ENCODE measurements around the gene SMIM43. TPM values are rescaled to one million over a fixed set of nuclear protein-coding genes. Genes with fewer than 3 reads are reported as not detected.
A peak's percentile ranks its signal among the peaks of the same experiment; 100 is the strongest.

The SMIM43 gene
- not detected in 2 replicates for total RNA-seq
- 0.55 TPM in 1 of 2 replicates, not detected in the other for polyA plus RNA-seq

GRCh38 chr4:121764702-121765367 is at the start of gene SMIM43:
Gene SMIM43, minus strand, starts transcription at chr4:121765164. Its CDS starts 59 bp downstream, at chr4:121765105.
- H3K36me3 ChIP-seq: no peaks in the 10 kb centered on the region
- no peaks in the 10 kb centered on the region for H3K4me1 ChIP-seq (ENCODE audit: low read depth)
- H3K27ac ChIP-seq: no peak within 1 kb of the TSS
- DNase-seq (ENCODE audit: low read depth in 1 of 2, low spot score in 1 of 2): peak; percentile 26 to 49
- no peaks in the 10 kb centered on the region for H3K9me3 ChIP-seq (ENCODE audit: low read depth)
- TF ChIP-seq, protein P1, sequence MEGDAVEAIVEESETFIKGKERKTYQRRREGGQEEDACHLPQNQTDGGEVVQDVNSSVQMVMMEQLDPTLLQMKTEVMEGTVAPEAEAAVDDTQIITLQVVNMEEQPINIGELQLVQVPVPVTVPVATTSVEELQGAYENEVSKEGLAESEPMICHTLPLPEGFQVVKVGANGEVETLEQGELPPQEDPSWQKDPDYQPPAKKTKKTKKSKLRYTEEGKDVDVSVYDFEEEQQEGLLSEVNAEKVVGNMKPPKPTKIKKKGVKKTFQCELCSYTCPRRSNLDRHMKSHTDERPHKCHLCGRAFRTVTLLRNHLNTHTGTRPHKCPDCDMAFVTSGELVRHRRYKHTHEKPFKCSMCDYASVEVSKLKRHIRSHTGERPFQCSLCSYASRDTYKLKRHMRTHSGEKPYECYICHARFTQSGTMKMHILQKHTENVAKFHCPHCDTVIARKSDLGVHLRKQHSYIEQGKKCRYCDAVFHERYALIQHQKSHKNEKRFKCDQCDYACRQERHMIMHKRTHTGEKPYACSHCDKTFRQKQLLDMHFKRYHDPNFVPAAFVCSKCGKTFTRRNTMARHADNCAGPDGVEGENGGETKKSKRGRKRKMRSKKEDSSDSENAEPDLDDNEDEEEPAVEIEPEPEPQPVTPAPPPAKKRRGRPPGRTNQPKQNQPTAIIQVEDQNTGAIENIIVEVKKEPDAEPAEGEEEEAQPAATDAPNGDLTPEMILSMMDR (IDR thresholded peaks at IDR 0.05; ENCODE audit: low read depth, low read length): no peak
- peak within 1 kb of the TSS; percentile 41 for H3K4me3 ChIP-seq
- peaks cover 100% of the 10 kb centered on the region for H3K27me3 ChIP-seq

DNA sequence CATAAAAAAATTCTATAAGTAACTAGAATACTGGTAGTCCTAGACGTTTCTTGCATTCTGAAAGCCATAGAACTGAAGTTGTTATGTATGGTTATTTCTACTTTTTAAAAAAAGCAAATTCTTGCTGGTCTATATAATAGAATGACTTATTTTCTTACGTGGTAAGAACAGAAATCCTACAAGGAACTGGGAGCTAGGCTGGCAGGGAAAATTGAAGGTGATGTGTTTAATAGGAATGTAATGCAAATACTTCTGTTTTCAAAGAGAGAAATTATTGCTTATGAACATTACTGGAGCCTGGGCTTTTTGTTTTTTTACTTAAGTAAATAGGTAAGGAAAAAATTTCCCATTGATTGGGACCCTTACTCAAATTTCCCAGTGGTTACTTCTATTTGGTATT is 49.8 kb upstream of the SMIM43 start:
- Histone ChIP-seq H3K27ac (no peak overlapping the region), H3K9me3 (ENCODE audit: low read depth) (no peaks in the 10 kb centered on the region), H3K36me3 (peaks cover 72% of the 10 kb centered on the region), H3K4me1 (ENCODE audit: low read depth) (no peaks in the 10 kb centered on the region), H3K4me3 (no peak overlapping the region), H3K27me3 (no peaks in the 10 kb centered on the region)
- no peak for DNase-seq (ENCODE audit: low read depth in 1 of 2, low spot score in 1 of 2)
- TF ChIP-seq, protein P1 (IDR thresholded peaks at IDR 0.05; ENCODE audit: low read depth, low read length): no peak

GRCh38 chr4:121811122-121811521 is 46.2 kb upstream of the SMIM43 start:
- H3K36me3 ChIP-seq: peaks cover 60% of the 10 kb centered on the region

DNA sequence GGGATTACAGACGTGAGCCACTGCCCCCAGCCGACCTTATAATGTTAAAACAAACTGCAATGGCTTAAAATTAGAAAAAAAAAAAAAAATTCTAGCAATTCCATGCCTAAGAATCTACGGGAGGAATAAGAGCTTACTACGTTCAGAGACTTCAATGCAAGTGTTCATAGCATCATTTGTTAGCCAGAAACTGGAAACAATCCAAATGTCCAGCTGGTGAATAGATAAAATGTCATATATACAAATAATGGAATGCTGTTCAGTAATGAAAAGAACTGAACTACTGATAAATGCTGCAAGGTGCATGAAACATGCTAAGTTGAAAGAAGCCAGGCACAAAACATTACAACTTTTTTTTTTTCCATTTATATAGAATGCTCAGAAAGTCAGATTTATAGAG is 41.4 kb upstream of the SMIM43 start:
- Histone ChIP-seq H3K4me3 (no peak overlapping the region), H3K27ac (no peak overlapping the region), H3K27me3 (no peaks in the 10 kb centered on the region), H3K4me1 (ENCODE audit: low read depth) (peaks cover 6% of the 10 kb centered on the region), H3K36me3 (peaks cover 57% of the 10 kb centered on the region), H3K9me3 (ENCODE audit: low read depth) (no peaks in the 10 kb centered on the region)
- TF ChIP-seq, protein P1 (IDR thresholded peaks at IDR 0.05; ENCODE audit: low read depth, low read length): no peak
- no peak for DNase-seq (ENCODE audit: low read depth in 1 of 2, low spot score in 1 of 2)

More at GRCh38 chr4:121811122-121811521, 46.2 kb upstream of the SMIM43 start:
- Histone ChIP-seq H3K4me1 (ENCODE audit: low read depth) (no peaks in the 10 kb centered on the region), H3K27me3 (no peaks in the 10 kb centered on the region), H3K27ac (no peak overlapping the region), H3K9me3 (ENCODE audit: low read depth) (no peaks in the 10 kb centered on the region), H3K4me3 (no peak overlapping the region)
- no peak for DNase-seq (ENCODE audit: low read depth in 1 of 2, low spot score in 1 of 2)
- TF ChIP-seq, protein P1 (IDR thresholded peaks at IDR 0.05; ENCODE audit: low read depth, low read length): no peak

DNA sequence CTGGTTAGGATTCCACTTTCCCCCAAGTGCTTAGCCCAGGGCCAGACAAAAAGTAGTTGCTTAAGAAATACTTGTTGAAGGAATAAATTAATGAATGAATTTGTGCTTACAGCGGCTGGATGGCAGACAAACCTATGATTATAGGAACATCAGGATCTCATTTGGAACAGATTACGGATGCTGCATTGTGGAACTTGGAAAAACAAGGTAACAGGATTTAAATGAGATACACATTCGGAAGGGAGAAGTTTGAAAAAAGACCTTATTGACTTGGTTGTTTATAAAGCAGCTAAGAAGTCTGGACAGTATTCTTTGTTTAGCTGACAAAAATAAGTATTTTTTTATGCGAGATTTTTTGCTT is 36.7 kb upstream of the SMIM43 start:
- Histone ChIP-seq H3K4me1 (ENCODE audit: low read depth) (peaks cover 6% of the 10 kb centered on the region), H3K4me3 (peak overlapping the region; percentile 76), H3K27me3 (no peaks in the 10 kb centered on the region), H3K9me3 (ENCODE audit: low read depth) (no peaks in the 10 kb centered on the region), H3K36me3 (peaks cover 32% of the 10 kb centered on the region), H3K27ac (no peak overlapping the region)
- DNase-seq (ENCODE audit: low read depth in 1 of 2, low spot score in 1 of 2): no peak
- TF ChIP-seq, protein P1 (IDR thresholded peaks at IDR 0.05; ENCODE audit: low read depth, low read length): no peak

Measured in cardiac muscle cell (in vitro differentiated cells and primary cell).